SK-N-SH (cell line): Measurements from ENCODE around the gene SORBS2.

Source experiments
- CTCF ChIP-seq: fragments of 200-600 bp; sonication (generic); IDR thresholded peaks from 2 replicates; pipeline ENCODE4 v1.6.1; 2017; ENCODE audit warnings: antibody characterized with exemption, mild to moderate bottlenecking, moderate library complexity
- ELF1 ChIP-seq: IDR thresholded peaks from 2 replicates; pipeline ENCODE4 v1.4.0; 2012
- EP300 ChIP-seq, 2 experiments: IDR thresholded peaks; 2 replicates each; pipeline versions ENCODE4 v1.4.0 to v1.6.1; 2012; ENCODE audit warnings: borderline replicate concordance in 1 of 2, low read depth in 1 of 2, low read length in 1 of 2
- EZH2phosphoT487 ChIP-seq: fragments of 200-600 bp; sonication (generic); IDR thresholded peaks from 2 replicates; pipeline ENCODE4 v1.6.1; 2017; ENCODE audit warnings: low read depth, mixed run types, mild to moderate bottlenecking, antibody characterized with exemption, moderate library complexity, borderline replicate concordance
- FOSL2 ChIP-seq: IDR thresholded peaks from 2 replicates; pipeline ENCODE4 v1.4.0; 2012; ENCODE audit warnings: low read depth, mild to moderate bottlenecking, moderate library complexity, borderline replicate concordance
- FOXM1 ChIP-seq: IDR thresholded peaks from 2 replicates; pipeline ENCODE4 v1.4.0; 2012; ENCODE audit warnings: low read depth, mild to moderate bottlenecking
- IRF3 ChIP-seq: fragments of 150-350 bp; IDR thresholded peaks from 2 replicates; pipeline ENCODE4 v1.6.1; 2016; ENCODE audit warnings: mild to moderate bottlenecking, low read depth, low read length
- JUND ChIP-seq: IDR thresholded peaks from 2 replicates; pipeline ENCODE4 v1.4.0; 2012
- MAX ChIP-seq: IDR thresholded peaks from 2 replicates; pipeline ENCODE4 v1.4.0; 2012; ENCODE audit warnings: low read depth
- POLR2AphosphoS5 ChIP-seq: IDR thresholded peaks from 2 replicates; pipeline ENCODE4 v1.6.1; 2012; ENCODE audit warnings: low read depth, low read length
- RAD21 ChIP-seq: IDR thresholded peaks from 2 replicates; pipeline ENCODE4 v1.6.1; 2012; ENCODE audit warnings: mild to moderate bottlenecking, low read length
- SIN3A ChIP-seq: IDR thresholded peaks from 2 replicates; pipeline ENCODE4 v1.6.1; 2012; ENCODE audit warnings: low read depth, mild to moderate bottlenecking, low read length, moderate library complexity, borderline replicate concordance
- TAF1 ChIP-seq: IDR thresholded peaks from 2 replicates; pipeline ENCODE4 v1.6.1; 2012; ENCODE audit warnings: low read depth, mild to moderate bottlenecking, low read length, moderate library complexity, borderline replicate concordance
- TCF12 ChIP-seq: IDR thresholded peaks from 2 replicates; pipeline ENCODE4 v1.4.0; 2012

- TF ChIP-seq CTCF: no peak
- TF ChIP-seq ELF1: no peak
- TF ChIP-seq TAF1: no peak
- TF ChIP-seq RAD21: no peak
- no peak for TF ChIP-seq MAX
- TF ChIP-seq FOXM1: no peak
- no peak for TF ChIP-seq IRF3
- no peak for TF ChIP-seq POLR2AphosphoS5
- TF ChIP-seq SIN3A: no peak
- no peak for TF ChIP-seq TCF12
- TF ChIP-seq FOSL2: no peak
- TF ChIP-seq EZH2phosphoT487: no peak
- no peak for TF ChIP-seq EP300 (IDR thresholded peaks at IDR 0.05; ENCODE audit: borderline replicate concordance in 1 of 2, low read depth in 1 of 2, low read length in 1 of 2)
- TF ChIP-seq JUND: no peak
Measured at GRCh38 chr4:185734930-185735329, 77.1 kb downstream of the SORBS2 start.
